ENCODE measurements around the gene EEF1B2. TPM values are rescaled to one million over a fixed set of nuclear protein-coding genes. Genes with fewer than 3 reads are reported as not detected.
A peak's percentile ranks its signal among the peaks of the same experiment; 100 is the strongest.
"Not testable (repeated sequence)": the region's sequence is repeated elsewhere in the genome, so short reads cannot be mapped to it uniquely, and the experiment has no call there.

The EEF1B2 gene
- total RNA-seq, 2 experiments from 2014 or later: 1,328 to 1,373 TPM

DNA sequence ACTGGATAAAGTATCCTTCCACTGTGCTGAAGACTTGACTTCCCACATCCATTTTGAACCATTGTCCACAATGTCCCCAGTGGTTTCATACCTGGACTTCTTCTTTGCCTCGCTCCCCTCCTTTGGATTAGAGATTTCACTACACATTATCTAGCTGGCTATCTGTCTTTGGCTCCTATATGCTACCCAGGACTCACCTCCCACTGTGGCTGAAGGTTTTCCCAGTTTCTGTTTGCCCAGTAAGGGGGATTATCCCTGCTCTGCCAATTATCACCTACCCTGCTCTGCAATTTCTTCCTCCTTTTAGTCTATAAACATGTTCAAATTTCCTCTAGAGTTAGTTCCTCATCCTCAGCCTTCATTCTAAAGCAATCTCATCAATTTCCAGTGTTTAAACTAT lies 9.5 kb upstream of the EEF1B2 start:
- Mint-ChIP-seq H3K27ac (no peak overlapping the region), H3K4me3 (no peak overlapping the region), H3K9me3 (no peaks in the 10 kb centered on the region), H3K4me1 (ENCODE audit: low read depth) (peaks cover 13% of the 10 kb centered on the region), H3K36me3 (ENCODE audit: low read depth) (peaks cover 26% of the 10 kb centered on the region), H3K27me3 (ENCODE audit: low read depth) (no peaks in the 10 kb centered on the region)
- intact Hi-C loops (cut with micrococcal nuclease): no loop called here
- CTCF ChIA-PET: no interaction called here
- DNase-seq: no peak

DNA sequence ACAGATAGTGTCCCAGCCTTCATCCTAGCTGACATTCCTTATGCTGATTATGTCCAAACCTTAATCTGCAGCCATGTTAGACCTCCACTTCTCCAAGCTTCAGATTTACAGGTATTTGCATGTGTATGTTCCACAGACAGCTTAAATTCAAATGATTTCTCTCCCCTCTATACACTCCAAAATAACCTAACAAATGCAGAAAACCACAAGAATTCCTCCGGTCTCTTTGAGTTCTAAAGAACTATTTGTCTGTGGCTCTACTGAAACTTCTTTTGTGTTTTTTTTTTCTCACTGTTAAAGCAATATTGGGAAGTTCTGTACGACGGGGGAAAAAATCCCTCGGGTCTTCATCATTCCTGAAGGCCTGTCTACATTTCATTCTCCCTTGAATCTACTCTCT lies 9.1 kb upstream of the EEF1B2 start:
- H3K4me3 Mint-ChIP-seq: no peak overlapping the region
- no peak overlapping the region for H3K27ac Mint-ChIP-seq
- H3K9me3 Mint-ChIP-seq: no peaks in the 10 kb centered on the region
- intact Hi-C loops (cut with micrococcal nuclease): no loop called here
- DNase-seq: no peak
- CTCF ChIA-PET: no interaction called here
- H3K27me3 Mint-ChIP-seq (ENCODE audit: low read depth): no peaks in the 10 kb centered on the region
- H3K36me3 Mint-ChIP-seq (ENCODE audit: low read depth): peaks cover 24% of the 10 kb centered on the region
- H3K4me1 Mint-ChIP-seq (ENCODE audit: low read depth): peaks cover 13% of the 10 kb centered on the region

DNA sequence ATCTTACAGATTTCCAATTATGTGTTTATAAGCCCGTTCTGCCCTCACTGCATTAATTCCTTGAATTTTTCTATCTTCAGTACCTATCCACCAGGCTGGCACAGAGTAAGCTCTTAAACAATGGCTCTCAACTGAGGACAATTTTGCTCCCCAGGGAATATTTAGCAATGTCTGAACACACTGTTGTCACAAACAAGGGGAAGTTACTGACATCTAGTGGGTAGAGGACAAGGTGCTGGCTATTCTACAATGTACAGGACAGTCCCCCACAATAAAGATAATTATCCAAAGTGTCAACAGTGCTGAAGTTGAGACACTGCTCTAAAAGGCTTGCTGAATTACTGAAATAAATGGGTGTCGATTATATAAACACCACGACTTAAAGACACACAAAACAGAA lies 5.5 kb upstream of the EEF1B2 start:
- Mint-ChIP-seq H3K27me3 (ENCODE audit: low read depth) (no peaks in the 10 kb centered on the region), H3K36me3 (ENCODE audit: low read depth) (peaks cover 22% of the 10 kb centered on the region), H3K4me3 (no peak overlapping the region), H3K9me3 (no peaks in the 10 kb centered on the region), H3K4me1 (ENCODE audit: low read depth) (peaks cover 31% of the 10 kb centered on the region), H3K27ac (no peak overlapping the region)
- CTCF ChIA-PET: no interaction called here
- DNase-seq: no peak
- intact Hi-C loops (cut with micrococcal nuclease): no loop called here

DNA sequence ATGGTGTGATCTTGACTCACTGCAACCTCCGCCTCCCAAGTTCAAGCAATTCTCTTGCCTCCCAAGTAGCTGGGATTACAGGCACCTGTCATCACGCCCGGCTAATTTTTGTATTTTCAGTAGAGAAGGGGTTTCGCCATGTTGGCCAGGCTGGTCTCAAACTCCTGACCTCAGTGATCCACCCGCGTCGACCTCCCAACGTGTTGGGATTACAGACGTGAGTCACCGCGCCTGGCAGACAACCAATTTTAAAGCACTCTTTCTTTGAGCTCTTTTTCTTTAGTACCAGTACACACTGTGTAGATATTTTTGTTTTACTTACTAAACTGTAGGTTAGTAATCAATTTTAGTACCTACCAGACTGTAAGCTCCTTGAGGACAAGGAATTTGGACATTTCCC lies 2.7 kb upstream of the EEF1B2 start:
- not testable (repeated sequence) for H3K4me3 Mint-ChIP-seq; H3K9me3 Mint-ChIP-seq; DNase-seq; H3K27ac Mint-ChIP-seq; H3K27me3 Mint-ChIP-seq (ENCODE audit: low read depth)
- H3K36me3 Mint-ChIP-seq (ENCODE audit: low read depth): peaks cover 29% of the 10 kb centered on the region
- CTCF ChIA-PET: interaction anchor here (1.0 kb wide), 1 partner anchor 11 kb away, joined by 4 read pairs; no protein-coding TSS in a partner anchor
- intact Hi-C loops (cut with micrococcal nuclease): loop anchor here (5.0 kb wide), 1 partner anchor 155 kb away; no protein-coding TSS in a partner anchor
- peaks cover 39% of the 10 kb centered on the region for H3K4me1 Mint-ChIP-seq (ENCODE audit: low read depth)

DNA sequence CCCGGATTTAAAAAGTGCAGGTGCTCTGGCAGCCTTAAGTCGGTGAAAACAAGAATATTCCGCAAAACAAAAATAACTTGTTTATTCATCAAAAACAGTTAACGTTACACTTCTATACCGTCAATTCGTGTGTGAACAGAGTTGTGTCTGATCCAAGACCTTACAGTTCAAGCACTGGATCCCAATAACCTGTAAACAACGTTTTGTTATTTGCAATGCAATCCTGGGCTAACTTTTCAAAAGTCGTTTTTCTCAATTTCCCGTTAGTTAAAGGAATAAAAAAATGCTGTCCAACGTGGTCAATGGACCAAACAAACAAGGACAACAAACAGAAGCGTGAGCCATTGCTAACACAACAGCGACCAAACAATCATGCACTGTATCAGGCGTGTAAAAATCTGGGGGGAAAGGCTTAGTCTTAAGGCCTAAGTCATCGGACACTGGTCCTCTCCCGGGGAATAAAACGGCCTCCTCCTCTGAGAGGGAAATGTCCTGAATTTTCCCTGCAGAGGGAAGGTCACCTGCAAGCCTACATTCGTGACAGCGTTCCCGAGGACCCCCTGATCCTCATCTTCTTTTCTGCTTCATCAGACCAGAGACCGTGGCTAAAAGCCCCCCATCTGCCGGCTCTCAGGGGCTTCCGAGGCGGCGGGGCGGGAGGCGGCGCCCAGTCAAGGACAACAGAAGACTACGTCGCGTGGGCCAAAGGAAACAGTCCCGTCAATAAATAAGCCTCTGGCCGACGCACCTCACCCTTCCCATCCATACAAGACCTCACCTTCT lies 941 bp upstream of the EEF1B2 start:
- intact Hi-C loops (cut with micrococcal nuclease): loop anchor here (1.0 to 5.0 kb wide), 8 partner anchors 72 to 1553 kb away; partner anchors contain the start of genes CCNYL1, CREB1, FASTKD2 and INO80D
- Mint-ChIP-seq H3K36me3 (ENCODE audit: low read depth) (peaks cover 46% of the 10 kb centered on the region), H3K27ac (peak overlapping the region; percentile 97), H3K4me1 (ENCODE audit: low read depth) (peaks cover 55% of the 10 kb centered on the region), H3K9me3 (no peaks in the 10 kb centered on the region), H3K4me3 (peak overlapping the region; percentile 96), H3K27me3 (ENCODE audit: low read depth) (no peaks in the 10 kb centered on the region)
- CTCF ChIA-PET: no interaction called here
- no peak for DNase-seq

DNA sequence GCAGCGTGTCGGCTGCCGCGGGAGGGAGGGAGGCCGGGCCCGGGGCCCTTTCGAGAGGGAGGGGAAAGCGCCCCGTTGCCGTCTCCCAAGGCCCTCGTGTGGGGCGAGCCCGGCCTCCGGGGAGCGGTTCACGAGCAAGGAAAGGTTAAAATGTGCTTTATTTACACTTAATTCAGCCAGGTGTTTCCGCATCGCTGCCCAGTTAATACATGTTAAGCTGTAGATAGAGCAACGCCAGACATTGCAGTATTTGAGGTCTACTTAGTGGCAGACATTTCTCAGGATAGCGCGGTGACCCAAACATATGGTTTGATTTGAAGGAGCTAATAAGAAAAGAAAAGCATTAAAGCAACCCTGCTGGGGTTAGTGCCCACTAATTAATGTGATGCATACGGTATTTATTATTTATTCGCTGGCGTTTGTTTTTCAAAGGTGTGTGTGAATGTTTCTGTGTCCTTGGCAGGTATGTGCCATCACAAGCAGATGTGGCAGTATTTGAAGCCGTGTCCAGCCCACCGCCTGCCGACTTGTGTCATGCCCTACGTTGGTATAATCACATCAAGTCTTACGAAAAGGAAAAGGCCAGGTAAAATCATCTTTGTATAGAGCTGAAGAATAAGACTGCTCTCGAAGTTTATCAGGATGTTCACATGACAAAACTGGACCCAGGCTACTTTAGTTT lies 571 bp downstream of the EEF1B2 start:
- Mint-ChIP-seq H3K27ac (peak overlapping the region; percentile 97), H3K9me3 (no peaks in the 10 kb centered on the region), H3K4me1 (ENCODE audit: low read depth) (peaks cover 50% of the 10 kb centered on the region), H3K36me3 (ENCODE audit: low read depth) (peaks cover 48% of the 10 kb centered on the region), H3K4me3 (peak overlapping the region; percentile 96), H3K27me3 (ENCODE audit: low read depth) (no peaks in the 10 kb centered on the region)
- CTCF ChIA-PET: interaction anchor here (0.7 to 1.1 kb wide), 2 partner anchors 72 to 74 kb away, joined by 3 read pairs; partner anchors contain the start of gene INO80D
- DNase-seq: peak; percentile 9
- intact Hi-C loops (cut with micrococcal nuclease): loop anchor here (1.0 kb wide), 2 partner anchors 201 to 284 kb away; no protein-coding TSS in a partner anchor

DNA sequence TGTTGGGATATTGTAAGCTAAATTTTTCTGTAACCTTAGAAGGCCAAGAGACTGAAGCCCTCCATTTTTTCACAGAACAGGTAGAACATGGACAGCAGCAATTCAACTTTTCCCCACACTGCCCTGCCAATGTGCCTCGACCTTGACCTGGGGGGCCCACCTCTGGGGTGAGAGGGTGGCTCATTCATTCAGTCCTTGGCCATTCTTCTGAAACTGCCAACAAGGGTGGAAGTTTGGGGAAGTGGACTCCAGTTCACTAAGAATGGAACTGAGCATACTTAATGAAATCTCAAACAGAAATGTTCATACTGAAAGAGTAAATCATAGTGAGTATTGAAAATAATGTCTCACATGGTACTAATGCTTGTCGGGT lies 1.1 kb downstream of the EEF1B2 start:
- CTCF ChIA-PET: interaction anchor here (1.1 to 1.3 kb wide), 2 partner anchors 73 to 156 kb away, joined by 3 read pairs; no protein-coding TSS in a partner anchor
- DNase-seq: no peak
- peak overlapping the region; percentile 96 for H3K4me3 Mint-ChIP-seq
- intact Hi-C loops (cut with micrococcal nuclease): loop anchor here (1.0 kb wide), 2 partner anchors 201 to 284 kb away; no protein-coding TSS in a partner anchor
- peaks cover 48% of the 10 kb centered on the region for H3K36me3 Mint-ChIP-seq (ENCODE audit: low read depth)
- H3K9me3 Mint-ChIP-seq: no peaks in the 10 kb centered on the region
- peaks cover 50% of the 10 kb centered on the region for H3K4me1 Mint-ChIP-seq (ENCODE audit: low read depth)
- no peaks in the 10 kb centered on the region for H3K27me3 Mint-ChIP-seq (ENCODE audit: low read depth)
- peak overlapping the region; percentile 97 for H3K27ac Mint-ChIP-seq

DNA sequence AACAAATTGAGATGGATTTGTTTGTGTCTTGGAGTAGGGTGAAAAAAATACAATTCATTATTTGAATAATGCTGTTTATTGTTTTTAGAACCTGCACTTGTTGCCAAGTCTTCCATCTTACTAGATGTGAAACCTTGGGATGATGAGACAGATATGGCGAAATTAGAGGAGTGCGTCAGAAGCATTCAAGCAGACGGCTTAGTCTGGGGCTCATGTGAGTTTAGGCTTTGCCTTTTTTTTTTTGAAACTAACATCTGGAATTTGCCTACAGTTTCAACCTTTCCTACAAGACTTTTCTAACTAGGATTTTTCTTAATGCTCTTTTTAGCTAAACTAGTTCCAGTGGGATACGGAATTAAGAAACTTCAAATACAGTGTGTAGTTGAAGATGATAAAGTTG lies 2.7 kb downstream of the EEF1B2 start:
- Mint-ChIP-seq H3K4me1 (ENCODE audit: low read depth) (peaks cover 42% of the 10 kb centered on the region), H3K27ac (peak overlapping the region; percentile 70), H3K4me3 (peak overlapping the region; percentile 96), H3K36me3 (ENCODE audit: low read depth) (peaks cover 49% of the 10 kb centered on the region)
- intact Hi-C loops (cut with micrococcal nuclease): loop anchor here (2.0 kb wide), 1 partner anchor 396 kb away; no protein-coding TSS in a partner anchor
- H3K9me3 Mint-ChIP-seq; DNase-seq; H3K27me3 Mint-ChIP-seq (ENCODE audit: low read depth): not testable (repeated sequence)
- CTCF ChIA-PET: interaction anchor here (0.7 kb wide), 1 partner anchor 450 kb away, joined by 3 read pairs; no protein-coding TSS in a partner anchor

DNA sequence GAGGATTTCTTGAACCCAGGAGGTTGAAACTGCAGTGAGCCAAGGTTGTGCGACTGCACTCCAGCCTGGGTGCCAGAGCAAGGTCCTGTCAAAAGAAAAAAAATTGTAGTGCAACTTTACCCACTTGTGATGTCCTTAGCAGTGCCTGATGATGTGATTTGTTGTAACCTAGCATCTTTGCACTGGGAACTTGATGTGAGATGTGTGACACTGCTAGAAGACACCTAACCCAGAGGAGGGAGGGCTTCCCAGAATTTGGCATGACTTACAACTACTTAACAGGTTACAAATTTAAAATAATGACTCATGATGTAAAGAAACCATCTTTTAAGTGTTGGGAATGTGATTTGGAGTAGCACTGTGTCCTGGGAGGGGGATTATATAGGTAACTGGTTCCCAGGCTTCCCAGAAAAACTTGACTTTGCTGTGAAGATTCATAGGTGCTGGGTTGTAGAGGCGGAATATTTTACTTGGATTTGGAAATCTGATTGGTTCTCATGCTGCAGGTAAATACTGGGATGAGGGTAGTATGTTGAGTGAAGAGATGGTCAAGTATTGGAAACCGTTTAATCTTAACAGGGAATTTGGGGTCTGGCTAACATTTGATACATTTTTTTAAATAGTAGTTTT lies 3.7 kb downstream of the EEF1B2 start:
- CTCF ChIA-PET: interaction anchor here (0.6 to 1.0 kb wide), 3 partner anchors 23 to 1244 kb away, joined by 3 to 4 read pairs (median 3); no protein-coding TSS in a partner anchor
- DNase-seq: peak; percentile 9
- Mint-ChIP-seq H3K27ac (peak overlapping the region; percentile 76), H3K36me3 (ENCODE audit: low read depth) (peaks cover 52% of the 10 kb centered on the region), H3K4me3 (peak overlapping the region; percentile 27), H3K9me3 (no peaks in the 10 kb centered on the region), H3K27me3 (ENCODE audit: low read depth) (no peaks in the 10 kb centered on the region), H3K4me1 (ENCODE audit: low read depth) (peaks cover 33% of the 10 kb centered on the region)
- intact Hi-C loops (cut with micrococcal nuclease): loop anchor here (2.0 kb wide), 1 partner anchor 395 kb away; no protein-coding TSS in a partner anchor

DNA sequence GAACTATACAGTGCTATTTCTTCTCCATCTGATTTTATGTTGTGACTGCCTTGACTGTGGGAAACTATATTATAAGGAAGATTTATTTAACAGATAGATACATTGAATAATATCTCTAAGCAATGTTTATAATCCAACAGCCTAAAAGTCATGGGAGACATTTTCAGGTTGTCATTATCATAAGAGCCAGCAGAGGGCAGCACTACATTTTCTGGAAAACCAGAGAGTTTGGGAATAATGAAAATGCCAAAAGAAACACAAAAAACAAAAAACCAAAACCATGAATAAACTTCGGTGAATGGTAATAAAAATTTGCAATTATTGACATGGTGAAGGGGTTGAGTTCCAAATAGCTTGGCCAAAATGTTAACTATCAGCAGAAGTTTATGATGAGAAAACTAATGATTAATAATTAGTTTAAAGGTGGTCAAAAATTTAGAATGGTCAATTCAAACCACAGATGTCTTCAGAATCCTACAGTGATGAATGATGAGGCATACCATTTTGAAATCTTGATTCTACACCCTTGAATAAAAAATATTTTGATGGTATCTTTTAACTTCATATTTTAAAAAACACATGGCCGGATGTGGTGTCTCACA lies 4.7 kb downstream of the EEF1B2 start:
- peak; percentile 47 for DNase-seq
- Mint-ChIP-seq H3K9me3 (no peaks in the 10 kb centered on the region), H3K4me3 (no peak overlapping the region), H3K4me1 (ENCODE audit: low read depth) (peaks cover 32% of the 10 kb centered on the region), H3K36me3 (ENCODE audit: low read depth) (peaks cover 57% of the 10 kb centered on the region), H3K27me3 (ENCODE audit: low read depth) (no peaks in the 10 kb centered on the region), H3K27ac (peak overlapping the region; percentile 30)
- CTCF ChIA-PET: interaction anchor here (0.6 to 1.0 kb wide), 5 partner anchors 9 to 1245 kb away, joined by 3 to 4 read pairs (median 3); no protein-coding TSS in a partner anchor
- intact Hi-C loops (cut with micrococcal nuclease): no loop called here

DNA sequence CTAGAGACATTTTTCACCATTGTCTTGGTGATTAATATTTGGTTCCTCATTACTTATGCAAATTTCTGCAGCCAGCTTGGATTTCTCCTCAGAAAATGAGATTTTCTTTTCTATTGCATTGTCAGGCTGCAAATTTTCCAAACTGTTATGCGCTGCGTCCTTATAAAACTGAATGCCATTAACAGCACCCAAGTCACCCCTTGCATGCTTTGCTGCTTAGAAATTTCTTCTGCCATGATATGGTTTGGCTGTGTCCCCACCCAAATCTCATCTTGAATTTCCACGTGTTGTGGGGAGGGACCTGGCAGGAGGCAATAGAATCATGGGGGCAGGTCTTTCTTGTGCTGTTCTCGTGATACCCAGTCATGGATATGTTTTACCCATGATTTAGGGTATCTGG lies 8.5 kb downstream of the EEF1B2 start:
- intact Hi-C loops (cut with micrococcal nuclease); CTCF ChIA-PET; H3K27ac Mint-ChIP-seq; H3K9me3 Mint-ChIP-seq; H3K4me1 Mint-ChIP-seq (ENCODE audit: low read depth); H3K4me3 Mint-ChIP-seq; H3K27me3 Mint-ChIP-seq (ENCODE audit: low read depth); DNase-seq: not testable (repeated sequence)
- peaks cover 29% of the 10 kb centered on the region for H3K36me3 Mint-ChIP-seq (ENCODE audit: low read depth)
